Panc1 (cell line): ENCODE data around the gene CAMKK2. TPM values are rescaled to one million over a fixed set of nuclear protein-coding genes. Genes with fewer than 3 reads are reported as not detected.
"Not testable (repeated sequence)": the region's sequence is repeated elsewhere in the genome, so short reads cannot be mapped to it uniquely, and the experiment has no call there.

ENCODE experiments used
- ATAC-seq: fragments of 200-7000 bp; cut with Tn5 transposase; 2 replicates; pipeline ENCODE4 v1.9.1; 2020; ENCODE audit warnings: mild to moderate bottlenecking, moderate library complexity
- BruUV-seq: library from RNA; stranded (reverse); fragments of 400-500 nt; replicated peaks from 2 replicates; lab custom pipeline; 2021; lab: Mats Ljungman, UMichigan
- CTCF ChIA-PET: fragments of 300-600 bp; sonication (Branson Sonifier 250); formaldehyde crosslinking; loops from one replicate; lab custom pipeline; 2022; ENCODE audit warnings: antibody characterized with exemption; lab: Charles Lee
- POLR2A ChIA-PET: fragments of 300-600 bp; sonication (Branson Sonifier 250); formaldehyde crosslinking; loops from one replicate; lab custom pipeline; 2022; ENCODE audit warnings: antibody characterized with exemption; lab: Charles Lee
- DNase-seq: peaks from one replicate; pipeline ENCODE4 v3.0.0-alpha.2; 2010; ENCODE audit warnings: low read depth, low spot score
- H3K27ac ChIP-seq: 2 replicates; pipeline ENCODE4 v1.5.1; 2011; ENCODE audit warnings: mild to moderate bottlenecking, low read length, inconsistent platforms
- H3K27me3 ChIP-seq: fragments of 200-500 bp; sonication (Bioruptor generic); 2 replicates; pipeline ENCODE4 v1.6.0; 2014; ENCODE audit warnings: low read length, inconsistent platforms; ENCODE audit not compliant: control insufficient read depth, insufficient read depth
- H3K36me3 ChIP-seq: fragments of 200-500 bp; sonication (Bioruptor generic); 2 replicates; pipeline ENCODE4 v1.5.1; 2014; ENCODE audit warnings: inconsistent platforms, mild to moderate bottlenecking, low read length, moderate library complexity; ENCODE audit not compliant: control insufficient read depth, insufficient read depth
- H3K4me1 ChIP-seq: 2 replicates; pipeline ENCODE4 v1.5.1; 2011; ENCODE audit warnings: inconsistent platforms, mild to moderate bottlenecking, low read length, moderate library complexity; ENCODE audit not compliant: control insufficient read depth, insufficient read depth
- H3K4me3 ChIP-seq, 2 experiments: 2 replicates each; pipeline ENCODE4 v1.5.1; 2011 to 2012; ENCODE audit warnings: low read depth in 2 of 2, low read length in 2 of 2, mild to moderate bottlenecking in 2 of 2, inconsistent platforms in 1 of 2, moderate library complexity in 1 of 2
- H3K9me3 ChIP-seq: fragments of 200-500 bp; sonication (Bioruptor generic); 2 replicates; pipeline ENCODE4 v1.5.1; 2014; ENCODE audit warnings: low read depth, mild to moderate bottlenecking, inconsistent platforms, low read length, moderate library complexity; ENCODE audit not compliant: control insufficient read depth, insufficient read depth
- CTCF ChIP-seq: fragments of 450-650 bp; IDR thresholded peaks from 2 replicates; pipeline ENCODE4 v1.5.1; 2017; ENCODE audit warnings: mild to moderate bottlenecking
- POLR2AphosphoS5 ChIP-seq: IDR thresholded peaks from 2 replicates; pipeline ENCODE4 v1.6.1; 2012; ENCODE audit warnings: mild to moderate bottlenecking, low read depth, low read length, moderate library complexity
- REST ChIP-seq, 2 experiments: IDR thresholded peaks; 2 replicates each; pipeline ENCODE4 v1.6.1; 2011 to 2012; ENCODE audit warnings: low read depth in 2 of 2, control low read depth in 1 of 2, low read length in 1 of 2, mild to moderate bottlenecking in 1 of 2, moderate library complexity in 1 of 2; ENCODE audit not compliant: insufficient read depth in 1 of 2
- SIN3A ChIP-seq: IDR thresholded peaks from 2 replicates; pipeline ENCODE4 v1.6.1; 2012; ENCODE audit warnings: low read depth, mild to moderate bottlenecking, low read length, moderate library complexity, borderline replicate concordance; ENCODE audit not compliant: insufficient read depth
- TCF7L2 ChIP-seq: IDR thresholded peaks from 2 replicates; pipeline ENCODE4 v1.6.1; 2011; ENCODE audit warnings: mild to moderate bottlenecking, low read depth, low read length, inconsistent platforms
- in situ Hi-C: cut with HindIII; loops from 2 replicates; pipeline ENCODE4 v1.10.0; 2016; ENCODE audit warnings: low sequenced_read_pairs, low pct_unique_long_range_greater_than_20kb
- intact Hi-C: fragments of 100-400 bp; cut with micrococcal nuclease; formaldehyde crosslinking; loops from one replicate; pipeline ENCODE4 v1.10.0; 2022; ENCODE audit not compliant: unreplicated experiment
- total RNA-seq: library from RNA; stranded (reverse); gene quantifications from one replicate; pipeline ENCODE4 v1.2.1, GENCODE V29; 2021; ENCODE audit not compliant: unreplicated experiment

The CAMKK2 gene
- total RNA-seq, 1 experiment from 2014 or later, result 37.8 TPM

GRCh38 chr12:121227294-121227693 is 69.2 kb downstream of the CAMKK2 start:
- ChIA-PET POLR2A (no interaction called here), CTCF (no interaction called here)
- no peak overlapping the region for H3K4me3 ChIP-seq
- no peak overlapping the region for H3K27ac ChIP-seq
- no peak for TF ChIP-seq CTCF
- TF ChIP-seq SIN3A, result no peak
- no peak for TF ChIP-seq POLR2AphosphoS5
- no peak for TF ChIP-seq REST (IDR thresholded peaks at IDR 0.05; ENCODE audit: insufficient read depth in 1 of 2, low read depth in 2 of 2, low read length in 1 of 2)
- no peak for TF ChIP-seq TCF7L2
- no peaks in the 10 kb centered on the region for H3K27me3 ChIP-seq
- ATAC-seq (no peak), DNase-seq (no peak)
- in situ Hi-C loops (no loop called here), intact Hi-C loops (no loop called here)
- no peaks in the 10 kb centered on the region for H3K9me3 ChIP-seq
- no TSS peak for BruUV-seq
- H3K36me3 ChIP-seq, result no peaks in the 10 kb centered on the region
- H3K4me1 ChIP-seq, result no peaks in the 10 kb centered on the region

GRCh38 chr12:121226871-121227270 is 69.6 kb downstream of the CAMKK2 start:
- H3K27ac ChIP-seq, H3K9me3 ChIP-seq, H3K36me3 ChIP-seq, H3K27me3 ChIP-seq, H3K4me1 ChIP-seq, POLR2A ChIA-PET, BruUV-seq, intact Hi-C loops, DNase-seq, H3K4me3 ChIP-seq, in situ Hi-C loops, ATAC-seq: not testable (repeated sequence)
- CTCF ChIA-PET, result interaction anchor here (0.6 kb wide), 1 partner anchor 108 kb away, joined by 5 read pairs; no protein-coding TSS in a partner anchor

GRCh38 chr12:121226399-121226798 is 70.1 kb downstream of the CAMKK2 start:
- no peaks in the 10 kb centered on the region for H3K9me3 ChIP-seq
- H3K4me3 ChIP-seq, result no peak overlapping the region
- BruUV-seq, result no TSS peak
- in situ Hi-C loops (no loop called here), intact Hi-C loops (no loop called here)
- TF ChIP-seq POLR2AphosphoS5 (no peak), CTCF (no peak), SIN3A (no peak), REST (IDR thresholded peaks at IDR 0.05; ENCODE audit: insufficient read depth in 1 of 2, low read depth in 2 of 2, low read length in 1 of 2) (no peak), TCF7L2 (no peak)
- CTCF ChIA-PET, result interaction anchor here (0.6 kb wide), 1 partner anchor 109 kb away, joined by 5 read pairs; no protein-coding TSS in a partner anchor
- POLR2A ChIA-PET, result no interaction called here
- H3K4me1 ChIP-seq, result no peaks in the 10 kb centered on the region
- no peak for DNase-seq
- no peak for ATAC-seq
- no peak overlapping the region for H3K27ac ChIP-seq
- no peaks in the 10 kb centered on the region for H3K27me3 ChIP-seq
- no peaks in the 10 kb centered on the region for H3K36me3 ChIP-seq
